Parathyroid adenoma (tissue), 2 donors: ENCODE results near the gene MTMR8.
A peak's percentile ranks its signal among the peaks of the same experiment; 100 is the strongest.
"Not testable (repeated sequence)": the region's sequence is repeated elsewhere in the genome, so short reads cannot be mapped to it uniquely, and the experiment has no call there.

Experiments used
- H2AFZ ChIP-seq: fragments of 300-600 bp; sonication (generic); one replicate; pipeline ENCODE4 v1.7.0; 2017; ENCODE audit warnings: antibody characterized with exemption, mild to moderate bottlenecking
- H3K27ac ChIP-seq: fragments of 300-600 bp; sonication (generic); one replicate; pipeline ENCODE4 v1.7.0; 2017
- H3K27me3 ChIP-seq: fragments of 300-600 bp; sonication (generic); one replicate; pipeline ENCODE4 v1.7.0; 2017; ENCODE audit warnings: low read length; ENCODE audit not compliant: control insufficient read depth, insufficient read depth
- H3K36me3 ChIP-seq: fragments of 300-600 bp; sonication (generic); one replicate; pipeline ENCODE4 v1.7.0; 2017; ENCODE audit warnings: low read length; ENCODE audit not compliant: control insufficient read depth, insufficient read depth
- H3K4me1 ChIP-seq: fragments of 300-600 bp; sonication (generic); one replicate; pipeline ENCODE4 v1.7.0; 2017; ENCODE audit warnings: control low read depth
- H3K4me2 ChIP-seq: fragments of 300-600 bp; sonication (generic); one replicate; pipeline ENCODE4 v1.7.0; 2017; ENCODE audit warnings: low read length
- H3K4me3 ChIP-seq: fragments of 300-600 bp; sonication (generic); one replicate; pipeline ENCODE4 v1.7.0; 2017; ENCODE audit warnings: low read depth, low read length
- H3K79me2 ChIP-seq: fragments of 300-600 bp; sonication (generic); one replicate; pipeline ENCODE4 v1.7.0; 2017; ENCODE audit warnings: control low read depth
- H3K9ac ChIP-seq: fragments of 300-600 bp; sonication (generic); one replicate; pipeline ENCODE4 v1.7.0; 2017; ENCODE audit warnings: mild to moderate bottlenecking
- H3K9me3 ChIP-seq: fragments of 300-600 bp; sonication (generic); one replicate; pipeline ENCODE4 v1.7.0; 2017; ENCODE audit warnings: low read length; ENCODE audit not compliant: control insufficient read depth
- CTCF ChIP-seq: fragments of 300-600 bp; sonication (generic); IDR thresholded peaks from one replicate; pipeline ENCODE4 v1.7.0; 2017; ENCODE audit warnings: antibody characterized with exemption, mild to moderate bottlenecking
- donor health status: primary hyperparathyroidism.

The MTMR8 gene

GRCh38 chrX:64394059-64394873 lies 986 bp downstream of the MTMR8 start:
- Histone ChIP-seq H3K27me3 (no peaks in the 10 kb centered on the region), H3K4me3 (peak overlapping the region; percentile 57), H3K36me3 (no peaks in the 10 kb centered on the region), H3K9me3 (no peaks in the 10 kb centered on the region), H3K9ac (no peak overlapping the region), H2AFZ (peak overlapping the region; percentile 93), H3K4me2 (peak overlapping the region; percentile 59), H3K27ac (peak overlapping the region; percentile 19), H3K4me1 (no peaks in the 10 kb centered on the region), H3K79me2 (no peaks in the 10 kb centered on the region)
- no peak for TF ChIP-seq CTCF

GRCh38 chrX:64389489-64389888 lies 5.8 kb downstream of the MTMR8 start:
- Histone ChIP-seq H3K36me3 (no peaks in the 10 kb centered on the region), H3K4me2 (no peak overlapping the region), H3K27me3 (no peaks in the 10 kb centered on the region), H3K9ac (no peak overlapping the region), H3K27ac (no peak overlapping the region), H2AFZ (no peak overlapping the region), H3K79me2 (no peaks in the 10 kb centered on the region), H3K4me3 (no peak overlapping the region), H3K4me1 (no peaks in the 10 kb centered on the region), H3K9me3 (no peaks in the 10 kb centered on the region)
- TF ChIP-seq CTCF: no peak

- H3K4me2 ChIP-seq, H3K27ac ChIP-seq, H3K4me1 ChIP-seq, H3K9ac ChIP-seq, H3K27me3 ChIP-seq, H3K4me3 ChIP-seq, H3K36me3 ChIP-seq, H3K79me2 ChIP-seq, H3K9me3 ChIP-seq, H2AFZ ChIP-seq: not testable (repeated sequence)
Measured at GRCh38 chrX:64380789-64381188, 14.5 kb downstream of the MTMR8 start.

GRCh38 chrX:64379924-64380323 lies 15.3 kb downstream of the MTMR8 start:
- TF ChIP-seq CTCF: no peak
- H2AFZ ChIP-seq: no peak overlapping the region
- H3K9ac ChIP-seq: no peak overlapping the region
- H3K9me3 ChIP-seq: no peaks in the 10 kb centered on the region
- H3K27ac ChIP-seq: no peak overlapping the region
- H3K4me2 ChIP-seq: no peak overlapping the region
- no peaks in the 10 kb centered on the region for H3K27me3 ChIP-seq
- no peaks in the 10 kb centered on the region for H3K36me3 ChIP-seq
- H3K4me1 ChIP-seq: no peaks in the 10 kb centered on the region
- H3K79me2 ChIP-seq: no peaks in the 10 kb centered on the region
- no peak overlapping the region for H3K4me3 ChIP-seq

GRCh38 chrX:64377753-64378152 lies 17.5 kb downstream of the MTMR8 start:
- Histone ChIP-seq H3K9me3 (no peaks in the 10 kb centered on the region), H3K79me2 (no peaks in the 10 kb centered on the region), H3K27ac (no peak overlapping the region), H3K27me3 (no peaks in the 10 kb centered on the region), H2AFZ (no peak overlapping the region), H3K4me3 (no peak overlapping the region), H3K4me1 (no peaks in the 10 kb centered on the region), H3K9ac (no peak overlapping the region), H3K4me2 (no peak overlapping the region), H3K36me3 (no peaks in the 10 kb centered on the region)
- TF ChIP-seq CTCF: no peak
